ENCODE results near the gene ELF2.

The ELF2 gene

GRCh38 chr4:139112650-139113049 is 64.4 kb downstream of the ELF2 start:
- TF ChIP-seq CTCF (IDR thresholded peaks at IDR 0.05; ENCODE audit: low read depth, low read length), result no peak
- TF ChIP-seq POLR2A (IDR thresholded peaks at IDR 0.05; ENCODE audit: extremely low read depth, insufficient read length), result no peak
- TF ChIP-seq MAX (IDR thresholded peaks at IDR 0.05; ENCODE audit: low read depth, low read length), result no peak
- TF ChIP-seq MYC (IDR thresholded peaks at IDR 0.05; ENCODE audit: low read depth, low read length), result no peak
- H3K4me3 ChIP-seq (ENCODE audit: low read depth, low read length), result no peak overlapping the region
- DNase-seq (ENCODE audit: low read depth), result no peak

GRCh38 chr4:139108567-139109128 is 68.4 kb downstream of the ELF2 start:
- H3K4me3 ChIP-seq (ENCODE audit: low read depth, low read length), result no peak overlapping the region
- DNase-seq (ENCODE audit: low read depth), result no peak

GRCh38 chr4:139099366-139099982 is 77.5 kb downstream of the ELF2 start:
- TF ChIP-seq POLR2A (IDR thresholded peaks at IDR 0.05; ENCODE audit: extremely low read depth, insufficient read length), result no peak
- TF ChIP-seq CTCF (IDR thresholded peaks at IDR 0.05; ENCODE audit: low read depth, low read length), result peak; percentile 77
- peak; percentile 85 for DNase-seq (ENCODE audit: low read depth)
- no peak overlapping the region for H3K4me3 ChIP-seq (ENCODE audit: low read depth, low read length)

More at GRCh38 chr4:139108567-139109128, 68.4 kb downstream of the ELF2 start:
- TF ChIP-seq MYC (IDR thresholded peaks at IDR 0.05; ENCODE audit: low read depth, low read length) (no peak), MAX (IDR thresholded peaks at IDR 0.05; ENCODE audit: low read depth, low read length) (no peak), CTCF (IDR thresholded peaks at IDR 0.05; ENCODE audit: low read depth, low read length) (no peak), POLR2A (IDR thresholded peaks at IDR 0.05; ENCODE audit: extremely low read depth, insufficient read length) (no peak)

GRCh38 chr4:139092271-139092670 is 84.7 kb downstream of the ELF2 start:
- DNase-seq (ENCODE audit: low read depth), result no peak
- H3K4me3 ChIP-seq (ENCODE audit: low read depth, low read length), result no peak overlapping the region
- TF ChIP-seq CTCF (IDR thresholded peaks at IDR 0.05; ENCODE audit: low read depth, low read length) (no peak), POLR2A (IDR thresholded peaks at IDR 0.05; ENCODE audit: extremely low read depth, insufficient read length) (no peak), MYC (IDR thresholded peaks at IDR 0.05; ENCODE audit: low read depth, low read length) (no peak), MAX (IDR thresholded peaks at IDR 0.05; ENCODE audit: low read depth, low read length) (no peak)

- peak overlapping the region; percentile 84 for H3K4me3 ChIP-seq (ENCODE audit: low read depth, low read length)
- TF ChIP-seq MYC (IDR thresholded peaks at IDR 0.05; ENCODE audit: low read depth, low read length), result no peak
- no peak for TF ChIP-seq MAX (IDR thresholded peaks at IDR 0.05; ENCODE audit: low read depth, low read length)
- no peak for TF ChIP-seq CTCF (IDR thresholded peaks at IDR 0.05; ENCODE audit: low read depth, low read length)
- no peak for TF ChIP-seq POLR2A (IDR thresholded peaks at IDR 0.05; ENCODE audit: extremely low read depth, insufficient read length)
- peak; percentile 34 for DNase-seq (ENCODE audit: low read depth)
These were observed 91.9 kb downstream of the ELF2 start for GRCh38 chr4:139085141-139085540.

- DNase-seq (ENCODE audit: low read depth), result no peak
- TF ChIP-seq POLR2A (IDR thresholded peaks at IDR 0.05; ENCODE audit: extremely low read depth, insufficient read length) (no peak), MAX (IDR thresholded peaks at IDR 0.05; ENCODE audit: low read depth, low read length) (no peak), CTCF (IDR thresholded peaks at IDR 0.05; ENCODE audit: low read depth, low read length) (no peak), MYC (IDR thresholded peaks at IDR 0.05; ENCODE audit: low read depth, low read length) (no peak)
- H3K4me3 ChIP-seq (ENCODE audit: low read depth, low read length), result peak overlapping the region; percentile 84
These were observed 92.3 kb downstream of the ELF2 start for GRCh38 chr4:139084804-139085093.
